IMR-90 (cell line): ENCODE measurements around the gene KRTAP5-6. TPM values are rescaled to one million over a fixed set of nuclear protein-coding genes. Genes with fewer than 3 reads are reported as not detected.

ENCODE experiments used
- ATAC-seq: fragments of 200-7000 bp; cut with Tn5 transposase; 2 replicates; pipeline ENCODE4 v1.9.1; 2020; ENCODE audit warnings: low read depth, mild to moderate bottlenecking, moderate library complexity
- BruUV-seq: library from RNA; stranded (reverse); fragments of 400-500 nt; replicated peaks from 2 replicates; lab custom pipeline; 2021; lab: Mats Ljungman, UMichigan
- CTCF ChIA-PET: fragments of 300-600 bp; formaldehyde crosslinking; extraction: SDS; loops from one replicate; lab custom pipeline; 2021; ENCODE audit warnings: antibody characterized with exemption; lab: Yijun Ruan, JAX
- POLR2A ChIA-PET: fragments of 300-600 bp; sonication (Branson Sonifier 250); formaldehyde crosslinking; loops from one replicate; lab custom pipeline; 2022; ENCODE audit warnings: antibody characterized with exemption; ENCODE audit not compliant: unreplicated experiment; lab: Charles Lee
- DNase-seq: peaks from one replicate; pipeline ENCODE4 v3.0.0; 2013
- H2AFZ ChIP-seq: replicated peaks from 2 replicates; pipeline ENCODE3; 2013; ENCODE audit warnings: low read length, mild to moderate bottlenecking; ENCODE audit not compliant: poor library complexity
- H2AK5ac ChIP-seq: 2 replicates; pipeline ENCODE4 v1.6.1; 2013; ENCODE audit warnings: low read depth, low read length, inconsistent platforms
- H2AK9ac ChIP-seq: replicated peaks from 2 replicates; pipeline ENCODE3; 2013; ENCODE audit warnings: mild to moderate bottlenecking, low read depth, low read length, moderate library complexity; ENCODE audit not compliant: poor library complexity
- H2BK120ac ChIP-seq: 2 replicates; pipeline ENCODE4 v1.6.1; 2013; ENCODE audit warnings: low read depth, low read length, inconsistent platforms
- H2BK15ac ChIP-seq: 3 replicates; pipeline ENCODE4 v1.6.1; 2013; ENCODE audit warnings: low read depth, low read length, inconsistent platforms
- H2BK20ac ChIP-seq: 2 replicates; pipeline ENCODE4 v1.6.1; 2013; ENCODE audit warnings: low read depth, mild to moderate bottlenecking, inconsistent platforms, low read length, moderate library complexity
- H2BK5ac ChIP-seq: 2 replicates; pipeline ENCODE4 v1.6.1; 2013; ENCODE audit warnings: mild to moderate bottlenecking, low read depth, low read length, inconsistent platforms; ENCODE audit not compliant: poor library complexity, severe bottlenecking
- H3K14ac ChIP-seq: replicated peaks from 2 replicates; pipeline ENCODE4 v1.6.1; 2013; ENCODE audit warnings: low read depth, low read length, inconsistent platforms
- H3K18ac ChIP-seq: 2 replicates; pipeline ENCODE4 v1.6.1; 2013; ENCODE audit warnings: low read depth, low read length, control low read depth
- H3K23ac ChIP-seq: 2 replicates; pipeline ENCODE4 v1.6.1; 2013; ENCODE audit warnings: low read depth, low read length, inconsistent platforms
- H3K27ac ChIP-seq: 2 replicates; pipeline ENCODE4 v1.5.1; 2013; ENCODE audit warnings: mild to moderate bottlenecking, control low read depth, low read length; ENCODE audit not compliant: insufficient read depth
- H3K27me3 ChIP-seq: 2 replicates; pipeline ENCODE4 v1.6.1; 2013; ENCODE audit warnings: low read length; ENCODE audit not compliant: control insufficient read depth, insufficient read depth
- H3K36me3 ChIP-seq: 2 replicates; pipeline ENCODE4 v1.6.1; 2013; ENCODE audit warnings: low read length, mixed read lengths; ENCODE audit not compliant: control insufficient read depth, insufficient read depth
- H3K4ac ChIP-seq: 2 replicates; pipeline ENCODE4 v1.6.1; 2013; ENCODE audit warnings: low read depth, low read length, inconsistent platforms
- H3K4me1 ChIP-seq: 2 replicates; pipeline ENCODE4 v1.6.1; 2013; ENCODE audit warnings: low read length, mixed read lengths; ENCODE audit not compliant: control insufficient read depth, insufficient read depth
- H3K4me2 ChIP-seq: 2 replicates; pipeline ENCODE4 v1.6.1; 2013; ENCODE audit warnings: low read depth, mild to moderate bottlenecking, control low read depth, low read length, moderate library complexity
- H3K4me3 ChIP-seq: 2 replicates; pipeline ENCODE4 v1.5.1; 2013; ENCODE audit warnings: low read depth, mild to moderate bottlenecking, control low read depth, low read length, moderate library complexity; ENCODE audit not compliant: insufficient read depth
- H3K56ac ChIP-seq: 2 replicates; pipeline ENCODE4 v1.6.1; 2013; ENCODE audit warnings: low read length, inconsistent platforms; ENCODE audit not compliant: insufficient read depth; ENCODE audit errors: extremely low read depth
- H3K79me1 ChIP-seq, 2 experiments: 2 replicates each; pipeline ENCODE4 v1.6.1; 2013; ENCODE audit warnings: low read length in 2 of 2, inconsistent platforms in 1 of 2, low read depth in 1 of 2
- H3K9ac ChIP-seq: 2 replicates; pipeline ENCODE4 v1.6.1; 2013; ENCODE audit warnings: low read depth, low read length, control low read depth
- H3K9me1 ChIP-seq: 2 replicates; pipeline ENCODE4 v1.6.1; 2013; ENCODE audit warnings: low read length, inconsistent platforms; ENCODE audit not compliant: insufficient read depth
- H3K9me3 ChIP-seq: 2 replicates; pipeline ENCODE4 v1.6.1; 2013; ENCODE audit warnings: low read length; ENCODE audit not compliant: control insufficient read depth, insufficient read depth
- H4K20me1 ChIP-seq: 2 replicates; pipeline ENCODE4 v1.6.1; 2013; ENCODE audit warnings: low read length, inconsistent platforms; ENCODE audit not compliant: insufficient read depth
- H4K5ac ChIP-seq: 2 replicates; pipeline ENCODE4 v1.6.1; 2013; ENCODE audit warnings: mild to moderate bottlenecking, low read depth, low read length, control low read depth
- H4K8ac ChIP-seq, 2 experiments: 2 replicates each; pipeline ENCODE4 v1.6.1; 2013; ENCODE audit warnings: low read depth in 2 of 2, low read length in 2 of 2, control low read depth in 1 of 2, inconsistent platforms in 1 of 2
- H4K91ac ChIP-seq: 2 replicates; pipeline ENCODE4 v1.6.1; 2013; ENCODE audit warnings: low read depth, low read length, inconsistent platforms; ENCODE audit not compliant: insufficient read depth
- BHLHE40 ChIP-seq: fragments of 150-350 bp; IDR thresholded peaks from 2 replicates; pipeline ENCODE4 v1.6.1; 2016; ENCODE audit warnings: mild to moderate bottlenecking, low read depth, low read length
- CHD1 ChIP-seq: IDR thresholded peaks from 2 replicates; pipeline ENCODE4 v1.6.1; 2012; ENCODE audit warnings: low read depth, low read length, improper control_type of control experiment
- MAFK ChIP-seq: IDR thresholded peaks from 2 replicates; pipeline ENCODE4 v1.6.1; 2012; ENCODE audit warnings: low read depth, low read length, improper control_type of control experiment
- MAZ ChIP-seq: IDR thresholded peaks from 2 replicates; pipeline ENCODE4 v1.6.1; 2012; ENCODE audit warnings: low read depth, mild to moderate bottlenecking, low read length, improper control_type of control experiment, moderate library complexity, borderline replicate concordance
- NFE2L2 ChIP-seq: fragments of 150-350 bp; IDR thresholded peaks from 2 replicates; pipeline ENCODE4 v1.6.1; 2016; ENCODE audit warnings: low read depth, mild to moderate bottlenecking, low read length
- POLR2A ChIP-seq: IDR thresholded peaks from 2 replicates; pipeline ENCODE4 v1.6.1; 2012; ENCODE audit warnings: mild to moderate bottlenecking, low read depth, low read length
- RCOR1 ChIP-seq: IDR thresholded peaks from 2 replicates; pipeline ENCODE4 v1.6.1; 2012; ENCODE audit warnings: mild to moderate bottlenecking, low read length, improper control_type of control experiment; ENCODE audit not compliant: insufficient replicate concordance
- RFX5 ChIP-seq: IDR thresholded peaks from 2 replicates; pipeline ENCODE4 v1.8.0; 2012; ENCODE audit warnings: low read depth, mild to moderate bottlenecking, low read length, moderate library complexity
- SMC3 ChIP-seq: fragments of 150-350 bp; IDR thresholded peaks from 2 replicates; pipeline ENCODE4 v1.6.1; 2016; ENCODE audit warnings: low read depth, mild to moderate bottlenecking, antibody characterized with exemption, low read length, moderate library complexity
- WGBS, 2 experiments: methylation state at CpG; one replicate each; pipeline versions ENCODE4 v1.1.5 to v1.1.7; 2013; ENCODE audit warnings: missing lambda C conversion rate in 2 of 2; ENCODE audit not compliant: insufficient read length in 1 of 2; ENCODE audit errors: extremely low coverage in 2 of 2; 5-methylcytosine and 5-hydroxymethylcytosine counted together
- dilution Hi-C: fragments of 300-500 bp; cut with HindIII; formaldehyde crosslinking; loops from one replicate; pipeline ENCODE4 v1.14.3; 2018; ENCODE audit warnings: low sequenced_read_pairs; ENCODE audit not compliant: unreplicated experiment
- in situ Hi-C: fragments of 300-500 bp; cut with MboI; formaldehyde crosslinking; loops from 3 replicates; pipeline ENCODE4 v1.14.3; 2019; ENCODE audit warnings: low sequenced_read_pairs, inconsistent platforms, mixed read lengths
- intact Hi-C: fragments of 100-400 bp; cut with micrococcal nuclease; formaldehyde crosslinking; loops from 2 replicates; pipeline ENCODE4 v1.10.0; 2022
- polyA plus RNA-seq, 3 experiments: library from polyadenylated mRNA; depleted of rRNA; stranded (reverse); fragments of >200 nt; gene quantifications; 2 replicates each; pipeline ENCODE4 v1.2.3, GENCODE V29; 2012; ENCODE audit warnings: low replicate concordance in 1 of 3
- total RNA-seq: library from RNA; depleted of rRNA; stranded (reverse); fragments of >200 nt; gene quantifications from 2 replicates; pipeline ENCODE4 v1.2.3, GENCODE V29; 2012
- TF ChIP-seq, protein P1 (sequence below): fragments of 150-350 bp; IDR thresholded peaks from 2 replicates; pipeline ENCODE4 v1.6.1; 2016; ENCODE audit warnings: low read depth, mild to moderate bottlenecking, low read length, moderate library complexity, borderline replicate concordance
- TF ChIP-seq, protein P2 (sequence below): conservative IDR thresholded peaks from 2 replicates; pipeline ENCODE4 v1.5.1; 2012; ENCODE audit warnings: mild to moderate bottlenecking, low read depth, low read length, improper control_type of control experiment
- TF ChIP-seq, protein P3 (sequence below): fragments of 150-350 bp; IDR thresholded peaks from 2 replicates; pipeline ENCODE4 v1.6.1; 2017; ENCODE audit warnings: mild to moderate bottlenecking, antibody characterized with exemption, low read length, low read depth

The KRTAP5-6 gene
- total and polyA plus RNA-seq, 2 of the 4 experiments (the other 2 are of a cell fraction), result not detected

- intact Hi-C loops, result no loop called here
- H3K23ac ChIP-seq, result no peak overlapping the region
Observed at GRCh38 chr11:1705126-1706052, 8.4 kb downstream of the KRTAP5-6 start.

More at GRCh38 chr11:1705126-1706052, 8.4 kb downstream of the KRTAP5-6 start:
- 77% methylated on average over 3 of the region's 15 CpGs; no CpG with 5 or more reads in 1 of the 2 experiments for WGBS, 2 experiments
- Histone ChIP-seq H2BK5ac (no peak overlapping the region), H3K4ac (no peak overlapping the region), H2AK9ac (no peak overlapping the region), H3K4me2 (no peak overlapping the region), H3K27me3 (peaks cover 49% of the 10 kb centered on the region), H3K4me3 (no peak overlapping the region), H3K79me1 (no peaks in the 10 kb centered on the region), H4K91ac (no peak overlapping the region), H3K14ac (no peak overlapping the region), H2BK15ac (no peak overlapping the region), H2AK5ac (no peak overlapping the region), H3K4me1 (no peaks in the 10 kb centered on the region), H3K9ac (no peak overlapping the region), H2BK20ac (no peak overlapping the region), H3K27ac (no peak overlapping the region), H3K9me3 (peaks cover 3% of the 10 kb centered on the region), H3K56ac (no peak overlapping the region), H4K8ac (no peak overlapping the region), H3K36me3 (no peaks in the 10 kb centered on the region), H3K9me1 (no peaks in the 10 kb centered on the region; the same call in 1 of the 2 replicates), H4K20me1 (no peaks in the 10 kb centered on the region), H2AFZ (no peak overlapping the region), H3K18ac (no peak overlapping the region), H2BK120ac (no peak overlapping the region), H4K5ac (no peak overlapping the region)
- no TSS peak for BruUV-seq
- in situ Hi-C loops, result no loop called here
- dilution Hi-C loops, result no loop called here
- ATAC-seq, result no peak
- no peak for DNase-seq
- TF ChIP-seq MAFK, result no peak
- TF ChIP-seq RFX5, result no peak
- no peak for TF ChIP-seq RCOR1
- no peak for TF ChIP-seq MAZ
- TF ChIP-seq SMC3, result no peak
- TF ChIP-seq BHLHE40, result no peak
- TF ChIP-seq, protein P1, sequence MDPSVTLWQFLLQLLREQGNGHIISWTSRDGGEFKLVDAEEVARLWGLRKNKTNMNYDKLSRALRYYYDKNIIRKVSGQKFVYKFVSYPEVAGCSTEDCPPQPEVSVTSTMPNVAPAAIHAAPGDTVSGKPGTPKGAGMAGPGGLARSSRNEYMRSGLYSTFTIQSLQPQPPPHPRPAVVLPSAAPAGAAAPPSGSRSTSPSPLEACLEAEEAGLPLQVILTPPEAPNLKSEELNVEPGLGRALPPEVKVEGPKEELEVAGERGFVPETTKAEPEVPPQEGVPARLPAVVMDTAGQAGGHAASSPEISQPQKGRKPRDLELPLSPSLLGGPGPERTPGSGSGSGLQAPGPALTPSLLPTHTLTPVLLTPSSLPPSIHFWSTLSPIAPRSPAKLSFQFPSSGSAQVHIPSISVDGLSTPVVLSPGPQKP, result no peak
- TF ChIP-seq NFE2L2, result no peak
- no peak for TF ChIP-seq CHD1
- TF ChIP-seq, protein P2, sequence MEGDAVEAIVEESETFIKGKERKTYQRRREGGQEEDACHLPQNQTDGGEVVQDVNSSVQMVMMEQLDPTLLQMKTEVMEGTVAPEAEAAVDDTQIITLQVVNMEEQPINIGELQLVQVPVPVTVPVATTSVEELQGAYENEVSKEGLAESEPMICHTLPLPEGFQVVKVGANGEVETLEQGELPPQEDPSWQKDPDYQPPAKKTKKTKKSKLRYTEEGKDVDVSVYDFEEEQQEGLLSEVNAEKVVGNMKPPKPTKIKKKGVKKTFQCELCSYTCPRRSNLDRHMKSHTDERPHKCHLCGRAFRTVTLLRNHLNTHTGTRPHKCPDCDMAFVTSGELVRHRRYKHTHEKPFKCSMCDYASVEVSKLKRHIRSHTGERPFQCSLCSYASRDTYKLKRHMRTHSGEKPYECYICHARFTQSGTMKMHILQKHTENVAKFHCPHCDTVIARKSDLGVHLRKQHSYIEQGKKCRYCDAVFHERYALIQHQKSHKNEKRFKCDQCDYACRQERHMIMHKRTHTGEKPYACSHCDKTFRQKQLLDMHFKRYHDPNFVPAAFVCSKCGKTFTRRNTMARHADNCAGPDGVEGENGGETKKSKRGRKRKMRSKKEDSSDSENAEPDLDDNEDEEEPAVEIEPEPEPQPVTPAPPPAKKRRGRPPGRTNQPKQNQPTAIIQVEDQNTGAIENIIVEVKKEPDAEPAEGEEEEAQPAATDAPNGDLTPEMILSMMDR, result no peak
- TF ChIP-seq POLR2A, result no peak
- TF ChIP-seq, protein P3, sequence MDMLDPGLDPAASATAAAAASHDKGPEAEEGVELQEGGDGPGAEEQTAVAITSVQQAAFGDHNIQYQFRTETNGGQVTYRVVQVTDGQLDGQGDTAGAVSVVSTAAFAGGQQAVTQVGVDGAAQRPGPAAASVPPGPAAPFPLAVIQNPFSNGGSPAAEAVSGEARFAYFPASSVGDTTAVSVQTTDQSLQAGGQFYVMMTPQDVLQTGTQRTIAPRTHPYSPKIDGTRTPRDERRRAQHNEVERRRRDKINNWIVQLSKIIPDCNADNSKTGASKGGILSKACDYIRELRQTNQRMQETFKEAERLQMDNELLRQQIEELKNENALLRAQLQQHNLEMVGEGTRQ, result no peak
- CTCF ChIA-PET, result interaction anchor here (1.2 kb wide), 1 partner anchor 12 kb away, joined by 4 read pairs; no protein-coding TSS in a partner anchor
- POLR2A ChIA-PET, result interaction anchor here (0.6 kb wide), 1 partner anchor 127 kb away, joined by 3 read pairs; no protein-coding TSS in a partner anchor
